VCaP (cell line): ENCODE results near the gene TNFRSF8.
A peak's percentile ranks its signal among the peaks of the same experiment; 100 is the strongest.

Experiments used
- H3K27ac ChIP-seq: fragments of 450-650 bp; 2 replicates; pipeline ENCODE4 v1.5.1; 2017
- TF ChIP-seq, protein P1 (sequence below): fragments of 450-650 bp; conservative IDR thresholded peaks from 2 replicates; pipeline ENCODE4 v1.5.1; 2017; ENCODE audit warnings: mild to moderate bottlenecking, moderate library complexity

The TNFRSF8 gene

GRCh38 chr1:12158357-12159092, 95.4 kb downstream of the TNFRSF8 start:
- peak overlapping the region; percentile 40; the same call in 1 of the 2 replicates for H3K27ac ChIP-seq
- TF ChIP-seq, protein P1, sequence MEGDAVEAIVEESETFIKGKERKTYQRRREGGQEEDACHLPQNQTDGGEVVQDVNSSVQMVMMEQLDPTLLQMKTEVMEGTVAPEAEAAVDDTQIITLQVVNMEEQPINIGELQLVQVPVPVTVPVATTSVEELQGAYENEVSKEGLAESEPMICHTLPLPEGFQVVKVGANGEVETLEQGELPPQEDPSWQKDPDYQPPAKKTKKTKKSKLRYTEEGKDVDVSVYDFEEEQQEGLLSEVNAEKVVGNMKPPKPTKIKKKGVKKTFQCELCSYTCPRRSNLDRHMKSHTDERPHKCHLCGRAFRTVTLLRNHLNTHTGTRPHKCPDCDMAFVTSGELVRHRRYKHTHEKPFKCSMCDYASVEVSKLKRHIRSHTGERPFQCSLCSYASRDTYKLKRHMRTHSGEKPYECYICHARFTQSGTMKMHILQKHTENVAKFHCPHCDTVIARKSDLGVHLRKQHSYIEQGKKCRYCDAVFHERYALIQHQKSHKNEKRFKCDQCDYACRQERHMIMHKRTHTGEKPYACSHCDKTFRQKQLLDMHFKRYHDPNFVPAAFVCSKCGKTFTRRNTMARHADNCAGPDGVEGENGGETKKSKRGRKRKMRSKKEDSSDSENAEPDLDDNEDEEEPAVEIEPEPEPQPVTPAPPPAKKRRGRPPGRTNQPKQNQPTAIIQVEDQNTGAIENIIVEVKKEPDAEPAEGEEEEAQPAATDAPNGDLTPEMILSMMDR, result no peak

DNA sequence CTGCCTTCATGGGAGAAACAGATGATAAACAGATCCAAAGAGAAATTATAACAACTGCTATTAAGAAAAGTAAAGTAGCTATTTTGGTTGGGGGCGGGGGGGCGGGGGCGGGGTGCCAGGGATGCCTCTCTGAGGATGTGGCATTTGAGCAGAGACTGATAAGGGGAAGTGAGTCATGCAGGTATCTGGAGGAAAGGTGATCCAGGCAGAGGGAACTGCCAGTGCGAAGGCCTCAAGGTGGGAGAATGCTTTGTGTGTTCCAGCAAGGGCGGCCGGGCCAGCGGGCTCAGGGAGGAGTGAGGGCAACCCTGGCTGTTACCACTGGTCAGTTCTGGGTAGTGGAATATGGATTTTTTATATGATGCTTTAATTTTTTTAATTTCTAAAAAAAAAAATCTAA, 96.7 kb downstream of the TNFRSF8 start:
- TF ChIP-seq, protein P1, result no peak
- no peak overlapping the region for H3K27ac ChIP-seq

- H3K27ac ChIP-seq, result no peak overlapping the region
- TF ChIP-seq, protein P1, result no peak
Observed at GRCh38 chr1:12161324-12161661, 98.2 kb downstream of the TNFRSF8 start.

DNA sequence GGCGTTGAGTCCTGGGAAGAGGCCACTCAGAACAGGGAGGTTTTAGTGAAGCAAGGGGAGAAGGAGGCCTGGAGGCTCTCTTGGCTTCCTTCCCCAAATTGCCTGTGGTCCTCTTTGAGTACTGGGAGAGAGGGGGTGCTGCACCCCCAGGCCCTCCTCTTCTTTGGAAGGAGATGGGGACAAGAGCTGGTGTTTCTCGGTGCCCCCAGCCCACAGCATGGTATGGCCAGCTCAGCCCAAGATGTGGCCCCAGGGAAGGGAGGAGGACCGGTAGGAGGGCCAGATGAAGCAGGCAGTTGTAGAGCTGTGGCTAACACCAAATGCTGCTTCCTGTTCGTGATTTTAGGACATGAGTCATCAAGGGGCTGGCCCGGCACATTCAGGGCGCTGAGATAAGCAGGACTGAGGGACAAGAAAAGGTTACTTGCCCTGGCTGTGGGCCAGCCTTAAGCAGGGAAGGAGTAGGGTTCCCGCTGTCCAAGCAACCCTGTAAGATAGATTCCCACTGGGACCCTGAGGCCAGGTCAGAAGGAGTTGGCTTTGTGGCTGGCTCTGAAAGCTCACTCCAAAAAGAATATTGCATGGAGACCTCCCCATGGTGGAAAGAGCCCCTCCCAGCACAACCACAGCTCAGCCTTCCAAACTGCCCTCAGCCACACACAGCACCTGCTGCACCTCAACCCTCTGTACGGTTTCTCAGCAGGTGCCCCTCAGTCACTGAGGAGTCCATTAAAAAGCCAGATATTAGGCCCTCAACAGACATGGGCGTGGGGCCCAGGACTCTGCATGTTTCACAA, 98.8 kb downstream of the TNFRSF8 start:
- no peak overlapping the region for H3K27ac ChIP-seq
- TF ChIP-seq, protein P1, result no peak

DNA sequence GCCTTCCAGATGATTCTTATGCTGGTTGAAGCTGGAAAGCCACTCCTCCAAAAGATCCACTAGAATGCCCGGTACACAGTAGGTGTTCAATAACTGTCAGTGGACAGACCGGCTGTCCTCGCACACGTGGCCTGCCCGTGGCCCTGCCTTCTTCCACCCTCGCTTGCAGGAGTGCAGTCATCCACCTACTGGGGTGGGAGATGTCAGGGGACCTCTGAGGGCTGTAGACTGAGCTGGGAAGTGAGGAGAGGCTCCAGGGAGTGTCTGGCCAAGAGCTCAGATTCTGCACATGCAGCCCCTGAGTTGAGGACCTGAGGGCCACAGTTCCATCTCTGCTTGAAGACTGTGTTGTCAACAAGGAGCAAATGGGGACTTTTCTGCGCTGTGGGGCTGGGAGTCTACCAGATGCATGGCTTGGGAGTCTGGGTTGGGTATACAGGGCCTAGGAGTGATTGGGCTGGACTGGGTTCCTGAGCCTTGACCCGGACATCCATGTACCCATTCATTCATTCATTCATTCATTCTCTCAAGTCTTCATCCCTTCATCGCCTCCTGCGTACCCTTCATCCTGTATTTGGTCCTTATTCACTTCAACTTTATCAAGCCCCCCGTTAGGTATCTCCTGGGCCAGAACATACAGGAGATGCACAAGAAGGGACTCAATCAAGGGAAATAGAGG, 99.5 kb downstream of the TNFRSF8 start:
- TF ChIP-seq, protein P1, result no peak
- no peak overlapping the region for H3K27ac ChIP-seq

- H3K27ac ChIP-seq, result no peak overlapping the region
- TF ChIP-seq, protein P1, result no peak
Observed at GRCh38 chr1:12163210-12163609, 100.1 kb downstream of the TNFRSF8 start.

DNA sequence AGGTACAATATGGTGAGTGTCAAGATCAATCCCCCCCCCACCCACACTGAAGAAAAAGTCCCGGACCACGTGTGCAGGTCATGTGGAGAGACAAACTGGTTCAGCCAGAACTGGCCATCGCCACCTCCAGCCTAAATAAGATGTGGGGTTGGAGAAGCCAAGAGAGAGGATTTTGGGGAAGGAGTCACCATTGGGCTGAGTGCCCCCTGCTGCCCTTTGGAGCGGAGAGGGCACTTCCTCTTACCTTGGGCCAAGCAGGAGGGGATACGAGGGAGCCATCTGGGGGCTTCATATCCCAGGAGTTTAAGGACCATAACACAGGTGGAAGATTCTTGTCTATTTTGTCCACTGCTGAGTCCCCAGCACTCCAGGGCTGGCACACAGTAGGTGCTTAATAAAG, 101.1 kb downstream of the TNFRSF8 start:
- no peak overlapping the region for H3K27ac ChIP-seq
- TF ChIP-seq, protein P1, result no peak
